ENCODE results near the gene PAX3. TPM values are rescaled to one million over a fixed set of nuclear protein-coding genes. Genes with fewer than 3 reads are reported as not detected.
A peak's percentile ranks its signal among the peaks of the same experiment; 100 is the strongest.

The PAX3 gene
- total RNA-seq, 1 experiment from 2014 or later = not detected

DNA sequence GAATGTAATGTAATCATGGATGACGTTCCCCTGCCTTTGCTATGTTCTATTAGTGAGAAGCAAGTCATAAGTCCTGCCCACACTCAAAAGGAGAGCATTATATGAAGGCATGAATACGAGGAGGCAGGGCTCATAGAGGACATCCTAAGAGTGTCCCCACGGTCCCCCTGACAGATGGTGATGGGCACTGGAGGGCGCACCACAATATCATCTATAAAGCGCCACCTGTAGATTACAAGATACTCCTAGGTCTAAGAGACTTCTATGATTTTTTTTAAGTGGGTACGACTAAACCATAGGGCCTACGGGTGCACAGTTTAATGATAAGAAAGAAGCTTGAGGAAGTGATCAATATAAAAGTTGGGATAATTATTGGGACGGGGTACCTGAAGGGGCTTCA, 131.0 kb downstream of the PAX3 start:
- no peaks in the 10 kb centered on the region for H3K9me3 ChIP-seq (ENCODE audit: insufficient read depth, low read depth)
- ChIA-PET POLR2A (ENCODE audit: unreplicated experiment) (no interaction called here), CTCF (no interaction called here)
- no peaks in the 10 kb centered on the region for H3K79me2 ChIP-seq (ENCODE audit: low read depth)
- no TSS peak for BruUV-seq (replicated peaks)
- intact Hi-C loops (cut with micrococcal nuclease; ENCODE audit: unreplicated experiment) = no loop called here
- no peaks in the 10 kb centered on the region for H3K9me2 ChIP-seq (ENCODE audit: insufficient read depth)
- H3K36me3 ChIP-seq (ENCODE audit: low read depth) = no peaks in the 10 kb centered on the region
- no peak for TF ChIP-seq EZH2 (IDR thresholded peaks at IDR 0.05; ENCODE audit: low read depth)
- TF ChIP-seq, protein P1, sequence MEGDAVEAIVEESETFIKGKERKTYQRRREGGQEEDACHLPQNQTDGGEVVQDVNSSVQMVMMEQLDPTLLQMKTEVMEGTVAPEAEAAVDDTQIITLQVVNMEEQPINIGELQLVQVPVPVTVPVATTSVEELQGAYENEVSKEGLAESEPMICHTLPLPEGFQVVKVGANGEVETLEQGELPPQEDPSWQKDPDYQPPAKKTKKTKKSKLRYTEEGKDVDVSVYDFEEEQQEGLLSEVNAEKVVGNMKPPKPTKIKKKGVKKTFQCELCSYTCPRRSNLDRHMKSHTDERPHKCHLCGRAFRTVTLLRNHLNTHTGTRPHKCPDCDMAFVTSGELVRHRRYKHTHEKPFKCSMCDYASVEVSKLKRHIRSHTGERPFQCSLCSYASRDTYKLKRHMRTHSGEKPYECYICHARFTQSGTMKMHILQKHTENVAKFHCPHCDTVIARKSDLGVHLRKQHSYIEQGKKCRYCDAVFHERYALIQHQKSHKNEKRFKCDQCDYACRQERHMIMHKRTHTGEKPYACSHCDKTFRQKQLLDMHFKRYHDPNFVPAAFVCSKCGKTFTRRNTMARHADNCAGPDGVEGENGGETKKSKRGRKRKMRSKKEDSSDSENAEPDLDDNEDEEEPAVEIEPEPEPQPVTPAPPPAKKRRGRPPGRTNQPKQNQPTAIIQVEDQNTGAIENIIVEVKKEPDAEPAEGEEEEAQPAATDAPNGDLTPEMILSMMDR (conservative IDR thresholded peaks at IDR 0.05) = no peak
- no peak for DNase-seq
- no peak overlapping the region for H2AFZ ChIP-seq
- H4K20me1 ChIP-seq (ENCODE audit: insufficient read depth) = no peaks in the 10 kb centered on the region
- no peaks in the 10 kb centered on the region for H3F3A ChIP-seq (ENCODE audit: insufficient read depth, low read depth)
- H3K4me3 ChIP-seq = no peak overlapping the region
- no peak overlapping the region for H3K4me2 ChIP-seq
- H3K27ac ChIP-seq = no peak overlapping the region
- H3K27me3 ChIP-seq (ENCODE audit: insufficient read depth, low read depth) = peaks cover 53% of the 10 kb centered on the region
- no peaks in the 10 kb centered on the region for H3K4me1 ChIP-seq (replicated peaks; ENCODE audit: insufficient read depth)

DNA sequence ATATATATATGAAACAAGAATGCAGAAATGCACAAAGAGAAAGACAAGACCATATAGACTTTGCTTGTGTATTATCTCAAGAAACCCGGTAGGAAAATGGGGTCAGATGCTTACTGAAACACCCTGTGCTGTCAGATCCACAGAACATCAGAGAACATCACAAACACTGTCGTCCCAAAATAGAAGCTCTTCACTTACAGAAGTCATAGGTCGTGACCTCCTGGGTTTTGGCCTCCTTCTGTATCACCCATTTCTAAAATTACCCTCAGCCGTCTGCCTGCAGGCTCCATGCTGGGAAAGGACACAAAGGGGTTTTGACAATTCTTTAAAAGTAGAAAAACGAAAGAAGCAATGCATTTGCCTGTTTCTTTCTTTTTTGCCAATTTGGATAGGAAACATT, 137.9 kb downstream of the PAX3 start:
- H2AFZ ChIP-seq = no peak overlapping the region
- H3K9me2 ChIP-seq (ENCODE audit: insufficient read depth) = 0 out of 2 replicates have a peak, but pooled peaks cover 3% of the 10 kb centered on the region
- ChIA-PET POLR2A (ENCODE audit: unreplicated experiment) (interaction anchor here (0.6 kb wide), 1 partner anchor 384 kb away, joined by 8 read pairs; no protein-coding TSS in a partner anchor), CTCF (no interaction called here)
- H3K4me3 ChIP-seq = no peak overlapping the region
- H3K4me1 ChIP-seq (replicated peaks; ENCODE audit: insufficient read depth) = no peaks in the 10 kb centered on the region
- no peaks in the 10 kb centered on the region for H4K20me1 ChIP-seq (ENCODE audit: insufficient read depth)
- H3F3A ChIP-seq (ENCODE audit: insufficient read depth, low read depth) = no peaks in the 10 kb centered on the region
- H3K36me3 ChIP-seq (ENCODE audit: low read depth) = no peaks in the 10 kb centered on the region
- no peak for DNase-seq
- H3K27ac ChIP-seq = no peak overlapping the region
- no peak overlapping the region for H3K4me2 ChIP-seq
- H3K79me2 ChIP-seq (ENCODE audit: low read depth) = no peaks in the 10 kb centered on the region
- TF ChIP-seq EZH2 (IDR thresholded peaks at IDR 0.05; ENCODE audit: low read depth) = no peak
- TF ChIP-seq, protein P1 (conservative IDR thresholded peaks at IDR 0.05) = no peak
- intact Hi-C loops (cut with micrococcal nuclease; ENCODE audit: unreplicated experiment) = no loop called here
- H3K9me3 ChIP-seq (ENCODE audit: insufficient read depth, low read depth) = no peaks in the 10 kb centered on the region
- peaks cover 52% of the 10 kb centered on the region for H3K27me3 ChIP-seq (ENCODE audit: insufficient read depth, low read depth)
- BruUV-seq (replicated peaks) = no TSS peak

DNA sequence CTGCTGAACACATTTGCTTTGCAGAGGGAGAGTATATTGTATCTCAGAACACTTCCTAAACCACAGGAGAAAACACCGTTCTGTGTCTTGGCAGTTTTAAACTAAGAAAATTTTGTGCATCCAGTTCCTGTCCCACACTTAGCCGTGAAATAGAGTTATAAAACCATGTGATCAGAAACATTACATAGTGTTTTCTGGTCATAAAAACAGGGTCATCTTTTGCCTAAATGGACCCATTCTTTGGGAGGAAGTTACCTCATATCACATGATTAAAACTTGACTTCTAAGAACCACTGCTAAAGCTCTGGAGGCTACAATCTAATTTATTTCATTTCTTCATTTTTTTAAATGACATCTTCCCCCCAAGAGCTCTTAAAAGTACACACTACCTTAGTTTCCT, 138.7 kb downstream of the PAX3 start:
- Histone ChIP-seq H3K4me1 (replicated peaks; ENCODE audit: insufficient read depth) (no peaks in the 10 kb centered on the region), H3K79me2 (ENCODE audit: low read depth) (no peaks in the 10 kb centered on the region), H2AFZ (0 out of 2 replicates have a peak overlapping the region, but pooled peaks have one; percentile 18), H3K4me3 (no peak overlapping the region), H3K36me3 (ENCODE audit: low read depth) (no peaks in the 10 kb centered on the region), H3K9me2 (ENCODE audit: insufficient read depth) (0 out of 2 replicates have a peak, but pooled peaks cover 3% of the 10 kb centered on the region), H4K20me1 (ENCODE audit: insufficient read depth) (no peaks in the 10 kb centered on the region), H3K27me3 (ENCODE audit: insufficient read depth, low read depth) (peaks cover 48% of the 10 kb centered on the region), H3K4me2 (no peak overlapping the region), H3F3A (ENCODE audit: insufficient read depth, low read depth) (no peaks in the 10 kb centered on the region), H3K27ac (no peak overlapping the region), H3K9me3 (ENCODE audit: insufficient read depth, low read depth) (no peaks in the 10 kb centered on the region)
- CTCF ChIA-PET = no interaction called here
- intact Hi-C loops (cut with micrococcal nuclease; ENCODE audit: unreplicated experiment) = no loop called here
- TF ChIP-seq, protein P1 (conservative IDR thresholded peaks at IDR 0.05) = no peak
- TF ChIP-seq EZH2 (IDR thresholded peaks at IDR 0.05; ENCODE audit: low read depth) = no peak
- POLR2A ChIA-PET (ENCODE audit: unreplicated experiment) = interaction anchor here (0.6 kb wide), 1 partner anchor 384 kb away, joined by 8 read pairs; no protein-coding TSS in a partner anchor
- no TSS peak for BruUV-seq (replicated peaks)
- DNase-seq = no peak
